Thymus (tissue), 11 donors: ENCODE results near the gene DDAH1. TPM values are rescaled to one million over a fixed set of nuclear protein-coding genes. Genes with fewer than 3 reads are reported as not detected.

Source experiments
- DNase-seq, 9 donors: peaks; one replicate each; pipeline ENCODE4 v3.0.0-alpha.2; 2013; ENCODE audit warnings: low spot score in 9 of 9, low read depth in 6 of 9, missing footprints in 1 of 9
- H3K27ac ChIP-seq, 2 donors: one replicate each; pipeline ENCODE4 v1.5.1; 2013; ENCODE audit warnings: control low read depth in 1 of 2, low read depth in 1 of 2, low read length in 1 of 2, mild to moderate bottlenecking in 1 of 2, moderate library complexity in 1 of 2
- H3K27me3 ChIP-seq, 2 donors: one replicate each; pipeline ENCODE4 v1.5.1; 2013; ENCODE audit warnings: low read length in 1 of 2; ENCODE audit not compliant: control insufficient read depth in 2 of 2, insufficient read depth in 1 of 2
- H3K36me3 ChIP-seq, 2 donors: one replicate each; pipeline ENCODE4 v1.5.1; 2013; ENCODE audit warnings: low read length in 1 of 2, mild to moderate bottlenecking in 1 of 2, moderate library complexity in 1 of 2; ENCODE audit not compliant: control insufficient read depth in 2 of 2, insufficient read depth in 2 of 2
- H3K4me1 ChIP-seq, 2 donors: one replicate each; pipeline ENCODE4 v1.5.1; 2013; ENCODE audit warnings: low read length in 2 of 2; ENCODE audit not compliant: control insufficient read depth in 2 of 2, insufficient read depth in 2 of 2
- H3K4me3 ChIP-seq, 2 donors: one replicate each; pipeline ENCODE4 v1.5.1; 2013; ENCODE audit warnings: low read length in 2 of 2, control low read depth in 1 of 2, mild to moderate bottlenecking in 1 of 2
- H3K9me3 ChIP-seq, 2 donors: one replicate each; pipeline ENCODE4 v1.5.1; 2013; ENCODE audit warnings: low read length in 1 of 2, mild to moderate bottlenecking in 1 of 2; ENCODE audit not compliant: control insufficient read depth in 2 of 2, insufficient read depth in 1 of 2
- WGBS: extraction: QIAGEN DNeasy Blood & Tissue Kit; methylation state at CpG from one replicate; pipeline ENCODE4 v1.1.7; 2013; 5-methylcytosine and 5-hydroxymethylcytosine counted together
- polyA plus RNA-seq: library from polyadenylated mRNA; stranded (reverse); fragments of 200-250 nt; gene quantifications from one replicate; pipeline ENCODE4 v1.2.3, GENCODE V29; 2013
- total RNA-seq: library from RNA; stranded (reverse); fragments of 120-200 nt; gene quantifications from one replicate; pipeline ENCODE4 v1.2.4, GENCODE V29; 2013
- donor health status: healthy.

The DDAH1 gene
- total and polyA plus RNA-seq, 2 donors = 0.99 to 2.4 TPM

DNA sequence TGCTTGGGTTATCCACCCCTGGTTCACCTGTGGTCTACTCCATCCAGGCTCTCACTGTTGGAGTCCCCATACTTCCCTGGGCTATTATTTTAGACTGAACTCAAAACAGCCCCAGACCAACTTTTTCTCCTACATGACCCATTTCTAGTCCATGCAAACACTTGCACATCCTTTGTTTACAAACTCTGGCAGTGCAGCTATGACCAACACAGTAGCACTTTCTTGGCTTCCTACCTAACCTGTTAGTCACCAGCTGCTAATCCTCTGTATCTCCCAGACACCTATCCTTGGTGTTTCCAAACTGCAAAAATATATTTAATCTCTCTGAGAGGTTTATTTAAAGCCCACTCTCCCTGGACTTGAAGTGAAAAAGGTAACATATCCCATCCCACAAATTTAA lies 90.8 kb downstream of the DDAH1 start:
- H3K27me3 ChIP-seq = no peaks in the 10 kb centered on the region
- H3K4me3 ChIP-seq = no peak overlapping the region
- no peaks in the 10 kb centered on the region for H3K36me3 ChIP-seq
- H3K9me3 ChIP-seq = no peaks in the 10 kb centered on the region
- H3K4me1 ChIP-seq = no peaks in the 10 kb centered on the region
- DNase-seq = no peak
- no peak overlapping the region for H3K27ac ChIP-seq

DNA sequence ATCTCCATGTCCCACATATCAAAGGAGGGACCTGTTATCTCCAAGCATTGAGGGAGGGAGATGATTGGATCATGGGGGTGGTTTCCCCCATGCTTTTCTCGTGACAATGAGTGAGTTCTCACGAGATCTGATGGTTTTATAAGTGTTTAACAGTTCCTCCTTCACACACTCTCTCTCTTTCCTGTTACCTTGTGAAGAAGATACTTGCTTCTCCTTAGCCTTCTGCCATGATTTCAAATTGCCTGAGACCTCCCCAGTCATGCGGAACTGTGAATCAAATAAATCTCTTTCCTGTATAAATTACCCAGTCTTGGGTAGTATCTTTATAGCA lies 91.6 kb downstream of the DDAH1 start:
- Histone ChIP-seq H3K36me3 (no peaks in the 10 kb centered on the region), H3K27me3 (no peaks in the 10 kb centered on the region), H3K4me1 (no peaks in the 10 kb centered on the region), H3K4me3 (no peak overlapping the region), H3K9me3 (no peaks in the 10 kb centered on the region), H3K27ac (no peak overlapping the region)
- no peak for DNase-seq
- 88% methylated on average over 3 of the region's 3 CpGs for WGBS

DNA sequence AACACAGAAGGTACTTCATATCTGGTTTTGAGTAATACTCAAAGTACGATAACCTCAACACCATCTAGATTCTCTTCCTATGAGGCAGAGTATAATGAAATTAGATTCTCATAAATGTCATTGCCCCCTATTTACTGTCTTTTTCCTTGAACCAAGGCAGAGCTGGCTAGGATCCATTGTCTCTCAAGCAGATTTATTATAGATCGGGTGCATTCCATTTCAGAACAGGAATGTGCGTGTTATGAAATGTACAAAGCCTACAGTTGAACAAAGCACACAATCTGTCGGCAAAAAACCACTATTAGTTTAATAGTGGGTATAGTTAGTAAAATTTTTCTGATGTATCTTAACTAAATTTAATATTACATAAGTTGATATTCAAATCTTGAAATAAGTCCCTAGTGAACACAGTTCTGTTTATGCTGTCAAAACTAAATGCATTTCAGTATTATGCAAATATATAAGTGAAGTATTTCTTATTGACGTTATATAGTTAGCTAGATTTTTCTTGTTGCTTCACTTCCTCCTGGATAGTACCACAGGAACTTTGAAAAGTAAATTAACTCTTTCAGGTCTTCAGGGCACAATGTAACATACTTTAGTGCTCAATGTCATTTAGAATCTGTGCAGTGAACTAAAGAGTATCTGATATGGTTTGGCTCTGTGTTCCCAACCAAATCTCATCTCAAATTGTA lies 92.1 kb downstream of the DDAH1 start:
- H3K27me3 ChIP-seq = no peaks in the 10 kb centered on the region
- H3K36me3 ChIP-seq = no peaks in the 10 kb centered on the region
- no peak overlapping the region for H3K4me3 ChIP-seq
- DNase-seq = no peak
- no peaks in the 10 kb centered on the region for H3K4me1 ChIP-seq
- H3K27ac ChIP-seq = no peak overlapping the region
- no peaks in the 10 kb centered on the region for H3K9me3 ChIP-seq
- 63% methylated on average over 5 of the region's 5 CpGs for WGBS

DNA sequence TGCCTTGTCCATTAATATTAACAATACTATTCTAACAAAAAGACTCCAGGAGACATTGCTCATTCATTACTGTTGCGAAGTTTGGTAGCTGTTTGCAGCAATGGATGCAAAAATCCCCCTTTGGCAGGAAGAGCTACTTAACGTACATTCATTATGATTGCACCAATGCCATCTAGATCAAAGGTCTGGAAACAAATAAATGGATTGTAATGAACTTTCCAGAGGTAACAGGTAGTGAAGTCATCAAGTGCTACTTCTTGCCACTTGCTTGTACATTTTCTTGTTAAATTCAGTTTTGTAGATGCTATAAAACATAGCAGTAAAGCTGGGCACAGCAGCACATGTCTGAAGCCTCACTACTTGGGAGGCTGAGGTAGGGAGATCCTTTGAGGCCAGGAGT lies 93.9 kb downstream of the DDAH1 start:
- H3K27me3 ChIP-seq = no peaks in the 10 kb centered on the region
- H3K36me3 ChIP-seq = no peaks in the 10 kb centered on the region
- H3K4me3 ChIP-seq = no peak overlapping the region
- WGBS = 94% methylated on average over 2 of the region's 2 CpGs
- H3K9me3 ChIP-seq = no peaks in the 10 kb centered on the region
- no peaks in the 10 kb centered on the region for H3K4me1 ChIP-seq
- H3K27ac ChIP-seq = no peak overlapping the region
- no peak for DNase-seq

DNA sequence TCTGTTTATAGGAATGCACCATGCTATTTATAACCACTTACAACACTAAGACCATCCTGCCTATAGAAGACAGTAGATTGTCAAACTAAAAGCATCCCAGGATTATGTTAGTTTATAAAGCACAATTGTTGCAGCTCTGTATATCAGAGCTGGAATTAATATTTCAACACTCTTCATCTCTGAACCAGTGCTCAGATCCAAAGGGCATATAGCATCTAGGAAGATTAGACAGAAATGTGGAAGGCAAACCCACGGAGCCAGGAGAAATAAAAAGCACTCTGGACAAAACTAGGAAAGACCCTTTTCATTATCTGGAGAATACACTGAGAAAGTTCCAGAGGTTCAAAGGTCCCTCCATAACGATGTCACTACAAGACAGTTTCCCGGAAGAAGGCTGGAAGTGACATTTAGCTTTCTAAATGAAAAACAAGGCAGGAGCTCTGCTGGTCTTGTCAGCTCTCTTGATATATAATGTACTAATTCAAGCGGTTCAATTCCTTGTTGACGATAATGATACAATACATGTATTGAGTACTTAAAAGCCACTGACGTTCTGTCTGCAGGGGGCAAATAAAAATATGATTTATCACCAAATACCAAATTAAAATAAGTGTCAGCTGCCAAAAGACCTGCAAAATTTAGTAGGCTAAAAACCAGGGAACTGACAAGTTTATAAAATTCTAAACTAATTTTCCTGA lies 96.7 kb downstream of the DDAH1 start:
- no peaks in the 10 kb centered on the region for H3K9me3 ChIP-seq
- H3K27ac ChIP-seq = no peak overlapping the region
- 94% methylated on average over 6 of the region's 6 CpGs for WGBS
- H3K4me3 ChIP-seq = no peak overlapping the region
- H3K4me1 ChIP-seq = no peaks in the 10 kb centered on the region
- H3K36me3 ChIP-seq = no peaks in the 10 kb centered on the region
- DNase-seq = no peak
- H3K27me3 ChIP-seq = no peaks in the 10 kb centered on the region

DNA sequence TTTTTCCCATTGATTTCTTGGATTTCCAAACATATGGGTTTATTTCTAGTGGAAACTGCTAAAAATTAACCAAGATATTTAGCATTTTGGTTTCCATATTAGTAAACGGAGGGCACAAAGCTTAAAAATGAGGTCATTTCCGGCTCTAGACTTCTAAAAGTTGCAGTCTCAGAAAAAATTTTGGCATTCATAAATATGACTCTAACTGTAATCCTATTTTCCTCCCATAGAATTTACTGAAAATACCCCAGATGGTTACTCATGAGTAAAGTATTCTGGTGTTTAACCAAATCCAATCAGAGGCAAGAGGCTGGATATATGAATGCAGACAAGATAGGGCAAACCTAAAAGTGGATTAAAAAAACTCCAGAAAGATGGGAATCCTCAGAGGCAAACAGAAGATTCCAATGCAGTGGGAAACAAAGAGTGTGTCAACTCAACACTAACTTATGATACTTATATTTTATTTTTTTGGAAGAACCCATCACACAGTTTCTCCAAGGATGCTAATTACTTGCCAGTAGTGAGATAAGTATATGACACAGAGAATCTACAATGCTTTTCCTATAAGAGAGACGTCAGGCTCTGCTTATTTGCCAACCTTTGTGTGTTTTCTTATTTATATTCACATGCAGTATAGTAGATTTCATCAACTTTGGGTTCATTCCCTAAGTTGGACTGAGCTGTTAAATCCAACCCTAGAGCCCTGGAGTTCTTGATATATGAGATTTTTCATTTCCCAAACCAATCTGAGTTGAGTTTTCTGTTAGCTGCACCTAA lies 98.4 kb downstream of the DDAH1 start:
- WGBS = 90% methylated on average over 3 of the region's 3 CpGs
- DNase-seq = no peak

DNA sequence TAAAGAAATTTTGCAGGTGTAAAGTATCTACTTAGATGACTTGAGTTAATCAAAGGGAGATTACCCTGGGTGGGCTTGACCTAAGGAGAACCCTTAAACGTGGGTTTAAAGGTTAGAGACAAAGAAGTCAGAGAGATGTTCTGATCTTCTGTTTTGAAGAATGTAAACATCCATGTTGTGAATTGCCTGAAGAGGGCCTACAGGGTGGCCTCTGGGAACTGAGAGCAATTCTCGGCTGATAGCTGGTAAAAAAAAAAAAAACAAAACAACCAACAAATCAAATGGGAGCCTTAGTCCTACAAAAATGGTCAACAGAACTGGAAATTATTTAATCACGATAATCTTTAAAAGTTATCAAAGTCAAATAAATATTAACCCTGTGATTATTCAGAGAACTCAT lies 99.1 kb downstream of the DDAH1 start:
- WGBS = 97% methylated on average over 3 of the region's 3 CpGs
- Histone ChIP-seq H3K4me1 (no peaks in the 10 kb centered on the region), H3K36me3 (no peaks in the 10 kb centered on the region), H3K27ac (no peak overlapping the region), H3K9me3 (no peaks in the 10 kb centered on the region), H3K27me3 (no peaks in the 10 kb centered on the region), H3K4me3 (no peak overlapping the region)
- DNase-seq = no peak

More for the DNA sequence above, 98.4 kb downstream of the DDAH1 start:
- no peaks in the 10 kb centered on the region for H3K9me3 ChIP-seq
- H3K4me3 ChIP-seq = no peak overlapping the region
- H3K36me3 ChIP-seq = no peaks in the 10 kb centered on the region
- no peaks in the 10 kb centered on the region for H3K4me1 ChIP-seq
- no peak overlapping the region for H3K27ac ChIP-seq
- H3K27me3 ChIP-seq = no peaks in the 10 kb centered on the region

DNA sequence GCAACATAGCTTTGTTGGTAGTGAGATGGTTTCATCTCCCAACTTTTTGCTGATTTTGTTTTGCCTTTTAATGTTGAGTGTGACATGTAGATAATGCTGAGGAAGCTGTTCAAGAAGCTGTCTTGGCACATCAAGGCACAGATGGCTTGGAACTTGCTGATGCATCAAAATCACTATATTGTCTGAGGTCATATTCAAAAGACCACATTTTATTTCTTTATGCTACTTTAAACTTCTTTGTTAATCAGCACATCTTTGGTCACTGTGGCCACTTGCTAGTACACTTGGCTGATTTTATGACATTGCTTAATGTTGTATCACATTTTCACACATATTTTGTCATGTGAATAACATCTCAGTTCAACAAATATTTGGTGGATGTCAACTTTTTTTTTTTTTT lies 101.4 kb downstream of the DDAH1 start:
- DNase-seq = no peak
- Histone ChIP-seq H3K4me1 (no peaks in the 10 kb centered on the region), H3K27ac (no peak overlapping the region), H3K4me3 (no peak overlapping the region), H3K9me3 (no peaks in the 10 kb centered on the region), H3K36me3 (no peaks in the 10 kb centered on the region), H3K27me3 (no peaks in the 10 kb centered on the region)

DNA sequence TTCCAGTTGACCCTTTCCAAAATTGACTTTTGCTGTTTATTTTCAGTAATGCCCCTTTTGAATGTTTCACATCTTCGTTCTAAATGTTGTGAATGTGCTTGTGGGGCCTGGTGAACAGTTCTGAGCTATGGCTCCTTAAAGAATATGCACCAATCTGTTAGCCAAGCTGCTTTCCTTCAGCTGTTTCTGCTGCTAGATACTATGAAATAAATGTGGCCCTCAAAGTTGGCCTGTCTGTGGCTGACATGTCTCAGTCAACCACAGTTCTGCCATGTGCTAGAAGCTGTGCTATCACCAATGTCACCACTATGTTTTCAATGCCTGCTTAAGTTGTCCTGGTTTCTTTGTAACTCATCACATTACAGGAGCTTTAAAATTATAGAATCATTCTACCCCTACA lies 101.9 kb downstream of the DDAH1 start:
- H3K36me3 ChIP-seq = no peaks in the 10 kb centered on the region
- H3K9me3 ChIP-seq = no peaks in the 10 kb centered on the region
- WGBS = 93% methylated on average over 1 of the region's 1 CpG
- no peak overlapping the region for H3K4me3 ChIP-seq
- DNase-seq = no peak
- no peaks in the 10 kb centered on the region for H3K27me3 ChIP-seq
- H3K27ac ChIP-seq = no peak overlapping the region
- no peaks in the 10 kb centered on the region for H3K4me1 ChIP-seq
